Trophoblast cell (in vitro differentiated cells and primary cell): Measurements from ENCODE around the gene HRAS.
A peak's percentile ranks its signal among the peaks of the same experiment; 100 is the strongest.

Experiments used
- DNase-seq, 2 donors: peaks; one replicate each; pipeline ENCODE4 v3.0.0-alpha.2; 2016
- H2AFZ ChIP-seq: 2 replicates; pipeline ENCODE4 v1.6.1; 2013; ENCODE audit warnings: low read length, moderate library complexity, mild to moderate bottlenecking; ENCODE audit not compliant: insufficient read depth, poor library complexity
- H2AK5ac ChIP-seq: 2 replicates; pipeline ENCODE4 v1.6.1; 2013; ENCODE audit warnings: mild to moderate bottlenecking, low read length
- H2BK120ac ChIP-seq: 2 replicates; pipeline ENCODE4 v1.6.1; 2013; ENCODE audit warnings: low read length, mild to moderate bottlenecking, moderate library complexity; ENCODE audit not compliant: insufficient read depth, poor library complexity
- H2BK12ac ChIP-seq: 2 replicates; pipeline ENCODE4 v1.6.1; 2013; ENCODE audit warnings: mild to moderate bottlenecking, low read length, moderate library complexity
- H2BK5ac ChIP-seq: 2 replicates; pipeline ENCODE4 v1.6.1; 2013; ENCODE audit warnings: low read length, low read depth, moderate library complexity, mild to moderate bottlenecking; ENCODE audit not compliant: poor library complexity
- H3K14ac ChIP-seq: 2 replicates; pipeline ENCODE4 v1.6.1; 2013; ENCODE audit warnings: mild to moderate bottlenecking, low read length
- H3K18ac ChIP-seq: 2 replicates; pipeline ENCODE4 v1.6.1; 2013; ENCODE audit warnings: mild to moderate bottlenecking, low read length
- H3K23ac ChIP-seq: 2 replicates; pipeline ENCODE4 v1.6.1; 2013; ENCODE audit warnings: low read length
- H3K27ac ChIP-seq: 2 replicates; pipeline ENCODE4 v1.5.1; 2013; ENCODE audit warnings: low read depth, mild to moderate bottlenecking, inconsistent platforms, low read length, moderate library complexity
- H3K27me3 ChIP-seq: 2 replicates; pipeline ENCODE4 v1.6.1; 2013; ENCODE audit warnings: inconsistent platforms, mild to moderate bottlenecking, low read length, moderate library complexity; ENCODE audit not compliant: insufficient read depth
- H3K36me3 ChIP-seq, 2 experiments: 1 replicate in 1 of 2; 2 replicates in 1 of 2; pipeline ENCODE4 v1.6.1; 2013; ENCODE audit warnings: low read length in 2 of 2, mild to moderate bottlenecking in 2 of 2, moderate library complexity in 1 of 2; ENCODE audit not compliant: insufficient read depth in 2 of 2, control insufficient read depth in 1 of 2
- H3K4ac ChIP-seq: 2 replicates; pipeline ENCODE4 v1.6.1; 2013; ENCODE audit warnings: low read depth, mild to moderate bottlenecking, low read length, moderate library complexity
- H3K4me1 ChIP-seq, 2 experiments: 1 replicate in 1 of 2; 2 replicates in 1 of 2; pipeline ENCODE4 v1.6.1; 2013; ENCODE audit warnings: low read length in 2 of 2, mild to moderate bottlenecking in 2 of 2, moderate library complexity in 1 of 2; ENCODE audit not compliant: insufficient read depth in 2 of 2, control insufficient read depth in 1 of 2
- H3K4me2 ChIP-seq: 2 replicates; pipeline ENCODE4 v1.6.1; 2013; ENCODE audit warnings: inconsistent platforms, mild to moderate bottlenecking, low read length, moderate library complexity
- H3K4me3 ChIP-seq: 2 replicates; pipeline ENCODE4 v1.5.1; 2013; ENCODE audit warnings: mild to moderate bottlenecking, low read depth, low read length, inconsistent platforms
- H3K79me1 ChIP-seq: one replicate; pipeline ENCODE4 v1.6.1; 2013; ENCODE audit warnings: low read length
- H3K79me2 ChIP-seq: 2 replicates; pipeline ENCODE4 v1.6.1; 2013; ENCODE audit warnings: low read length, mild to moderate bottlenecking; ENCODE audit not compliant: control insufficient read depth, insufficient read depth, poor library complexity
- H3K9ac ChIP-seq: 2 replicates; pipeline ENCODE4 v1.6.1; 2013; ENCODE audit warnings: mild to moderate bottlenecking, low read length
- H3K9me3 ChIP-seq: 2 replicates; pipeline ENCODE4 v1.6.1; 2013; ENCODE audit warnings: low read depth, mild to moderate bottlenecking, control low read depth, inconsistent platforms, low read length; ENCODE audit not compliant: insufficient read depth
- H4K12ac ChIP-seq: 2 replicates; pipeline ENCODE4 v1.6.1; 2013; ENCODE audit warnings: low read depth, mild to moderate bottlenecking, low read length, moderate library complexity
- H4K8ac ChIP-seq: 2 replicates; pipeline ENCODE4 v1.6.1; 2013; ENCODE audit warnings: low read depth, mild to moderate bottlenecking, low read length, moderate library complexity
- H4K91ac ChIP-seq: one replicate; pipeline ENCODE4 v1.6.1; 2013; ENCODE audit warnings: low read depth, mild to moderate bottlenecking, low read length, moderate library complexity
- WGBS: extraction: QIAGEN DNeasy Blood & Tissue Kit; methylation state at CpG from one replicate; pipeline ENCODE4 v1.1.7; 2013; ENCODE audit warnings: missing lambda C conversion rate; ENCODE audit not compliant: insufficient read length, insufficient coverage; ENCODE audit errors: extremely low coverage; 5-methylcytosine and 5-hydroxymethylcytosine counted together

Gene HRAS

GRCh38 chr11:528815-529727 is 6.3 kb downstream of the HRAS start:
- H3K18ac ChIP-seq: no peak overlapping the region
- H3K4me2 ChIP-seq: no peak overlapping the region
- H3K4ac ChIP-seq: no peak overlapping the region
- no peak overlapping the region for H3K27ac ChIP-seq
- no peak overlapping the region for H3K23ac ChIP-seq
- no peak overlapping the region for H2AK5ac ChIP-seq
- H2AFZ ChIP-seq: no peak overlapping the region
- no peak overlapping the region for H3K14ac ChIP-seq
- no peaks in the 10 kb centered on the region for H3K79me1 ChIP-seq
- H3K9ac ChIP-seq: no peak overlapping the region
- no peak overlapping the region for H2BK5ac ChIP-seq
- no CpG with 5 or more reads among the region's 29 CpGs for WGBS
- DNase-seq: no peak
- H3K4me1 ChIP-seq: peaks cover under 1% of the 10 kb centered on the region in 2 experiments
- peaks cover 1% of the 10 kb centered on the region for H3K9me3 ChIP-seq
- H4K91ac ChIP-seq: no peak overlapping the region
- H4K8ac ChIP-seq: no peak overlapping the region
- H2BK120ac ChIP-seq: no peak overlapping the region
- H3K79me2 ChIP-seq: no peaks in the 10 kb centered on the region
- no peak overlapping the region for H2BK12ac ChIP-seq
- peaks cover 31 to 34% of the 10 kb centered on the region in 2 experiments for H3K36me3 ChIP-seq
- no peak overlapping the region for H3K4me3 ChIP-seq
- no peaks in the 10 kb centered on the region for H3K27me3 ChIP-seq
- H4K12ac ChIP-seq: no peak overlapping the region

- Histone ChIP-seq H2AFZ (no peak overlapping the region), H2BK12ac (no peak overlapping the region), H3K4ac (no peak overlapping the region), H3K79me2 (no peaks in the 10 kb centered on the region), H3K27me3 (no peaks in the 10 kb centered on the region), H3K9ac (no peak overlapping the region), H3K9me3 (peaks cover 1% of the 10 kb centered on the region), H2BK120ac (no peak overlapping the region), H3K4me2 (no peak overlapping the region), H4K91ac (no peak overlapping the region), H2AK5ac (no peak overlapping the region), H4K8ac (no peak overlapping the region), H3K18ac (no peak overlapping the region), H3K36me3 (peaks cover 23 to 27% of the 10 kb centered on the region in 2 experiments), H3K23ac (no peak overlapping the region), H3K79me1 (no peaks in the 10 kb centered on the region), H3K14ac (no peak overlapping the region), H3K27ac (no peak overlapping the region), H4K12ac (no peak overlapping the region), H3K4me3 (no peak overlapping the region), H2BK5ac (no peak overlapping the region), H3K4me1 (no peaks in the 10 kb centered on the region)
- no peak for DNase-seq
- no CpG with 5 or more reads among the region's 30 CpGs for WGBS
Observed at GRCh38 chr11:528166-528814, 7.1 kb downstream of the HRAS start.

GRCh38 chr11:526192-526591 is 9.2 kb downstream of the HRAS start:
- no peak overlapping the region for H4K91ac ChIP-seq
- H3K9me3 ChIP-seq: peaks cover 2% of the 10 kb centered on the region
- no peak overlapping the region for H3K23ac ChIP-seq
- H3K27ac ChIP-seq: no peak overlapping the region
- H3K4ac ChIP-seq: no peak overlapping the region
- no CpG with 5 or more reads among the region's 17 CpGs for WGBS
- no peaks in the 10 kb centered on the region for H3K4me1 ChIP-seq
- H4K12ac ChIP-seq: no peak overlapping the region
- no peak overlapping the region for H3K14ac ChIP-seq
- no peaks in the 10 kb centered on the region for H3K27me3 ChIP-seq
- no peak overlapping the region for H4K8ac ChIP-seq
- no peak overlapping the region for H2BK120ac ChIP-seq
- H3K4me2 ChIP-seq: no peak overlapping the region
- peaks cover 2 to 6% of the 10 kb centered on the region in 2 experiments for H3K36me3 ChIP-seq
- no peak overlapping the region for H3K4me3 ChIP-seq
- H2BK5ac ChIP-seq: no peak overlapping the region
- no peak overlapping the region for H3K9ac ChIP-seq
- no peak overlapping the region for H3K18ac ChIP-seq
- no peak for DNase-seq
- H3K79me1 ChIP-seq: no peaks in the 10 kb centered on the region
- H2AFZ ChIP-seq: no peak overlapping the region
- H2AK5ac ChIP-seq: no peak overlapping the region
- no peak overlapping the region for H2BK12ac ChIP-seq
- H3K79me2 ChIP-seq: no peaks in the 10 kb centered on the region

- no peak overlapping the region for H3K27ac ChIP-seq
- no CpG with 5 or more reads among the region's 10 CpGs for WGBS
Observed at GRCh38 chr11:521177-521688, 14.1 kb downstream of the HRAS start.

More at GRCh38 chr11:521177-521688, 14.1 kb downstream of the HRAS start:
- Histone ChIP-seq H4K12ac (no peak overlapping the region), H2AK5ac (no peak overlapping the region), H3K4me1 (peaks cover 2 to 3% of the 10 kb centered on the region in 2 experiments), H2BK5ac (no peak overlapping the region), H3K4me3 (no peak overlapping the region), H4K91ac (no peak overlapping the region), H3K79me2 (no peaks in the 10 kb centered on the region), H3K14ac (no peak overlapping the region), H2AFZ (no peak overlapping the region), H3K9me3 (peaks cover 23% of the 10 kb centered on the region), H3K18ac (no peak overlapping the region), H4K8ac (no peak overlapping the region), H3K36me3 (peaks cover 0 to 2% of the 10 kb centered on the region in 2 experiments), H3K9ac (no peak overlapping the region), H3K79me1 (no peaks in the 10 kb centered on the region), H3K4ac (no peak overlapping the region), H3K4me2 (no peak overlapping the region), H3K23ac (peak overlapping the region; percentile 10), H2BK12ac (no peak overlapping the region), H2BK120ac (no peak overlapping the region), H3K27me3 (no peaks in the 10 kb centered on the region)
- no peak for DNase-seq
